ENCODE data around the gene SPATA3.
A peak's percentile ranks its signal among the peaks of the same experiment; 100 is the strongest.

The SPATA3 gene

GRCh38 chr2:230968921-230969658 is 26.8 kb upstream of the SPATA3 start:
- no peak for DNase-seq

GRCh38 chr2:230969659-230970015 is 26.3 kb upstream of the SPATA3 start:
- no peak for DNase-seq

DNA sequence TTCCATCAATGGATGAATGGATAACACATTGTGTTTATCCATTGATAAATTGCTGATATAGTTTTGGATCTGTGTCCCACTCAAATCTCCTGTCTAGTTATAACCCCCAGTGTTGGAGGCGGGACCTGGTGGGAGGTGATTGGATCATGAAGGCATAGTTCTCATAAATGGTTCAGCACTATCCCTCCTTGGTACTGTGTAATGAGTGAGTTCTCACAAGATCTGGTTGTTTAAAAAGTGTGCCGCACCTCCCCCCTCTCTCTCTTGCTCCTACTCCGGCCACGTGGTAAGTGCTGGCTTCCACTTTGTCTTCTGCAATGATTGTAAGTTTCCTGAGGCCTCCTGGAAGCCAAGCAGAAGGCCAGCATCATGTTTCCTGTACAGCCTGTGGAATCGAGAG is 23.9 kb upstream of the SPATA3 start:
- DNase-seq = no peak

- DNase-seq = no peak
Observed at GRCh38 chr2:230974096-230974913, 21.6 kb upstream of the SPATA3 start.

DNA sequence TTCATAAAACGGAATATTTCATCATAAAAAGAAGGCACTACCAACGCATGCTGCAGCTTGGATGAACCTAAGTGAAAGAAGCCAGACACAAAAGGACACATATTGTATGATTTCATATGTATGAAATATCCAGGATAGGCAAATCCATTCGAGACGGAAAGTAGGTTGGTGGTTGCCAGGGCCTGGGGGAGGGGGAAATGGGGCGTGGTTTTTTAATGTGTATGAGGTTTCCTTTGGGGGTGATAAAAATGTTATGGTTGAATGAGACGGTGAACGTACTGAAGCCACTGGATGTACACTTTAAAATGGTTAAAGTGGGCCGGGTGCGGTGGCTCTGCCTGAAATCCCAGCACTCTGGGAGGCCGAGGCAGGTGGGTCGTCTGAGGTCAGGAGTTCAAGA is 20.0 kb upstream of the SPATA3 start:
- no peak for DNase-seq

GRCh38 chr2:230976671-230977171 is 19.2 kb upstream of the SPATA3 start:
- no peak for DNase-seq

DNA sequence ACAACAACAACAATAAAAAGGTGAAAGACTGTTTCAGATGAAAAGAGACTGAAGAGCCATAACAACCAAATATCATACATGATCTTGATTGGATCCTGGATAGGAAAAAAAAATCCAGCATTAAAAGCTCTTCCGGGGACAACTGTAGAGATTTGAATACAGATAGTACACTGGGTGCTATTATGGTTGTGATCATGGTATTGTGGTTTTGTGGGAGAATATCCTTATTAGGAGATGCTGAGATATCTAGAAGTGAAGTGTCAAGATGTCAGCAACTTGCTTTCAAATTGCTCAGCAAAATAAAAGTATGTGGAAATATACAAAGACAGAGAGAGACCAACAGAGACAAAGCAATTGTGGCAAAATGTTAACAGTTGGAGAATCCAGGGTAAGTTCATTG is 15.5 kb upstream of the SPATA3 start:
- DNase-seq = no peak

DNA sequence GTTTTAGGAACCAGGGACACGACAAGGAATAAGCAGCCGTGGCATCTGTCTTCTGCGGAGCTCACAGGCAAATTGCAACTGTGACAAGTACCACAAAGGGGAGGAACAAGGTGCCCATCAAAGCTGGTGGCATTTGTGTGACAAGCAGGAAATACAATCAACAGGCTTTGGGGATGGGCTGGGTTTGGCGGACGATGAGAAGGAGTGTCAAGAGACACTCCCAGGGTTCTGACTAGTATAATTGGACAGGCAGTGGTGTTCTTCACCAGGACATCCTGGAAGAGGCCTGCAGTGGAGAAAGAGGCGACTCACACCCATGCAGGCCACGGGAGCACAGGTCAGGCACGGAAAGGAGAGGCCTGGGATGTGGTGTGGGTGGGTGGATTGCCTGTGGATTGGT is 14.2 kb upstream of the SPATA3 start:
- no peak for DNase-seq

GRCh38 chr2:230982126-230982525 is 13.8 kb upstream of the SPATA3 start:
- no peak for DNase-seq

DNA sequence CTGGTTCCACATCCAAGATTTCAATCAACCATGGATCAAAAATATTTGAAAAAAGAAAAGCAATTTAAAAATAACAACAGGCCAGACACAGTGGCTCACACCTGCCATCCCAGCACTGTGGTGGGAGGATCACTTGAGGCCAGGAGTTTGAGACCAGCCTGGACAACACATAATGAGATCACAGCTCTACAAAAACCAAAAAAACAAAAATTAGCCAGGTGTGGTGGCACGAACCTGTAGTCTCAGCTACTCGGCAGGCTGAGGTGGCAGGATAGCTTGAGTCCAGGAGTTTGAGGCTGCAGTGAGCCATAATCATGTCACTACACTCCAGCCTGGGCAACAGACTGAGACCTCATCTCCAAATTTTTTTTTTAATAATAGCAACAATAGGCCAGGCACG is 13.4 kb upstream of the SPATA3 start:
- DNase-seq = no peak

DNA sequence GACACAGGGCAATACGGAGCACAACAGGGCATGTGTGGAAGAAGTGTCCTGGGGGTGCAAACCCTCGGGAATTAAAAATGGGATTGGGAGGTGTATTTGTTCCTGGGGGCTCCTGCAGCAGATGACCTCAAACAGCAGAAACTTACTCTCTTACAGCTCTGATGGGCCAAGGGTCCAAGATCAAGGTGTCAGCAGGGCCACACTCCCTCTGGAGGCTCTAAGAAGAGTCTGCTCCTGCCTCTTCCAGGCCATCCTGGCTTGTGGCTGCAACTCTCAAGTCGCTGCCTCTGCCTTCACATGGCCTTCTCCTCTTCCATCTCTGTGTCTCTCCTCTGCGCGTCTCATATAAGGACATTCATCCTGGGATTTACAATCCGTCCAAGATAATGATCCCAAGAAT is 12.4 kb upstream of the SPATA3 start:
- DNase-seq = no peak

DNA sequence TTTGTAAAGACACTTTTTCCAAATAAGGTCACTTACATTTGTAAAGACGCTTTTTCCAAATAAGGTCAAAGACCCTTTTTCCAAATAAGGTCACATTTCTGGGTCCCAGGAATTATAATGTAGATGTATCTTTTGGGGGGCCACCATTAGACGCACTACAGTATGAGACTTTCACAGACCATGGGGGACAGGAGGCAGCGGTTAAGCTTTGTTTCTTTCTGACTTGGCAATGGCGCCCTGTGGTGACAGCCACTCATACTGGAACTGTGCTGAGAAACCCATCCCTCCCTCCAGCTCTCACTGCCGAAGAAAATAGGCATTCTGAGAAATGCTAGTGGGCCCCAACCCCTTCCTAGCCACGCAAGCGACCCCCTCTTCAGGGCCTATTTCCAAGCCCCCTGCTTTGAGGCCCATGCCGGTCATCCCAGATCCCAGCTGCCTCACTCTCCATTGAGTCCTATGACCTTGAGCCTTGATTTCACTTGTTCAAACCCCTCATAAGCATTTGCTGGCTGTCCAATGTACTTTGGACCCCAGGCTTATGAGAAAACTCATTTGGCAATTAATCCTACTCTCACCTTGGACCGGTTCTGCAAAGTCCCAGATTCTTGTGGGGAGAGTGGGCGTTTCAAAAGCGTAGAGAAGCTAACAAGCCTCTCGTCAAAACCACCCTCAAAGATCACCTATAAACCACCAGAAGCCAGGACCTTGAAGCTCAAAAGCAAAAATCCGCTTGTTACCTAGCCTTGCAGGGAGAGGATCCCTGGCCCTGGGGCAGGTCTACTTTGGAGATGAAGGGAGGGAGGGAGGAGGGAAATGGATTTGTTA is 11.3 kb upstream of the SPATA3 start:
- no peak for DNase-seq

GRCh38 chr2:230985519-230986231 is 10.2 kb upstream of the SPATA3 start:
- DNase-seq = no peak

- DNase-seq = no peak
Observed at GRCh38 chr2:230986520-230987136, 9.3 kb upstream of the SPATA3 start.

DNA sequence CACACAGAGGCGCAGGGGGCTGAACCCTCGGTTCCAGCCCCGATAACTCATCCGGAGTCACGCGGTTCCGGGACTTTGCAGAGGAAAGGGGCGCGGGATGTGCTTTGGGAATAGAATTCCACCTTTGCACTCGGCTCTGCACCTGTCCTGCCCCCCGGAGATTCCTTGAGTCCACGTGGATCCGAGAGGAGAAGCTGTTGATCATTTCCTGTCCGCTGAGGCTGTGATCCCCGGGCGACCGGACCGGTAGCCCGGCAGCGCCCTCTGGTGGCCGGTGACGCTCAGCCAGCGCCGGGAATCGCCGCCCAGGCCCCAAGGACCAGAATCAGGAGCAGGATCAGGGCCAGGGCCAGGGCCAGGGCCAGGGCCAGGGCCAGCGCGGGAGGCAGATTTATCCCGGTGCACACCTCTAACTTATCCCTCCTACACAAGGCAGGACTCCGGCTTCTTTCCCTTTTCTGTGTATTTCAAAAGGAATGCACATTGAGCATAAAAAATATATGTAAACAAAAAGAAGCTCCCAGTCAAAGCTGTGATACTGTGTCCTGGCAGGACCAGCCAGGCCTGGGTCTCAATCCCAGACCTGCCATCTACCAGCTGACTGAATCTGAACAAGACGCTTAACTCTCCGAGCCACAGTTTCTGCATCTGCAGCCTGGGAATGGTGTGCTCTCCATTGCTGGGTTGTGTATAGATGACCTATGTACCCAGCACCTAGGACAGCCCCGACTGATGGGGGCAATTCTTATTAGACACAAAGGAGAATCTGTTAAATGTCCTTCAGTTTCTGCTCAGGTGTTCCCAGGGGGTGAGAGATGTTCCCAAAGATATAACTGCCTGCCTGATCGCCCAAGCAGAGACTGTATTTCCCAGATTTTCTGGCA is 8.5 kb upstream of the SPATA3 start:
- peak; percentile 46 for DNase-seq

- DNase-seq = no peak
Observed at GRCh38 chr2:230989731-230990130, 6.2 kb upstream of the SPATA3 start.

DNA sequence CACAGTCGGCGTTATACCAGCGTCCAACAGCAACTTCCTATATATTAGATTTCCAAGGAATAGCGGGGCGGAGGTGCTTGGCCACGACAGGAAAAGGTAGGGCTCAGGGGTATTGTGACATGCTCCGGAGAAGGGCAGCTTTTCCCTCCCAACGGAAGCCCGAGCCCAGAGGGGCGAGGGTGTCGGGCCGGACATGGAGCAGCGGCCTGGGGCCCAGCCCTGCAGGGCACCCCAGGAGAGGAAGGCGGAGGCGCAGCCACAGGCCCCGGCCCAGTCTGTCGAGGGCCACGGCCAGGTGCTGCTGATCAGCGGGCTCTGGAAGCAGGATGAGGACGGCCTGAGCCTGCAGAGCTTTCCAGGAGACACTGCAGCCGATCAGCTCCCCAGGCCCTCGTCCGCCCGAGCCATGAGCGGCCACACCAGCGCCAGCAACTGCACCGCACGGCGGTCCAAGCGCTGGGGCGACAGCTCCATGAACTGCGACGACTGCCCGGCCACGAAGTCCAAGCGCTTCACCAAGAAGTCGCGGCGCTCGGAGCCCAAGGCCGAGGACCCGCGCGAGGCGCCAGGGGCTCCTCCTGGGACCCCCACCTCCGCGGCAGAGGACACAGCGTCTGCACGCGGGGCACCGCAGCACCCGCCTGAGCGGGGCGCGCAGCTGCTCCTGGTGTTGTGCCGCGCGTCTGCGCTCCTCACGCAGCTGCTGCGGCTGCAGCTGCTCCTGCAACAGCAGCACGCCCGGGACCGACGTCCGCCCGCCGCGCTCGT is 5.6 kb upstream of the SPATA3 start:
- DNase-seq = no peak

GRCh38 chr2:230990899-230991150 is 5.1 kb upstream of the SPATA3 start:
- DNase-seq = no peak

DNA sequence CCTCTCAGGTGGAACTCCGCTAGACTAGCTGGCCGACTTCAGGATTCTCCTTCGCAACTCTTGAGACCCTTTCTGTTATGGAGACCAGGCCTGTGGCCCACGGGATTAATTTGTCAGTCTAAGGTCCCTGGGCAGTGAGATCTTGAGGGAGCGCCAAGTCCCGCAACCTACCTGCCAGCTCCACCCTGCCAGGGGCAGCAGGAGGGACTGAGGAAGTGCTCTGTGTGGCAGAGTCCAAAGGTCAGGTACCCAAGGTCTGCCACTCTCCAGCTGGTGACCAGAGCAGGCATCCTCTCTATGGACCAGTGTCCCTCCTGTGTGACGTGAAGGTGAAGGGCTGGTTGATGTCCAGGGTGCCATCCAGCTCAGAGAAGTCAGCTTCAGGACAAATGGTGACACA is 4.3 kb upstream of the SPATA3 start:
- DNase-seq = no peak

DNA sequence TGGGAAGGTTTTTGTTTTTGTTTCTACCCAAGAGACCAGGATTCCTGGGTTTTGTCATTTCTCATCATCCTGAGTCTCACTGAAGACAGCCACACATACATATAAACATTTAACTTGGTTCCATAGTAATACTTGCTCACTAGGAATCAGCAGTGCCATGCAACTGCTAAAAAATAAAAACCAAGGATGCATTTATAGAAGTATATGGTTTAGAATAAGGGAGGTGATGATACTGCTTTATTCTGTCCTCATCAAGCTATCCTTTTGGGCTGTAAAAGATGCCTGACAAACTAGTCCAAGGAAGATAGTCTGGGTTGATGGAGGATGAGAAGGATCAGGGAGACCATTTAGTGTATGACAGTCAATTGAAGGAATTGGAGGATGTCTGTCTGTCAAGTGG is 740 bp downstream of the SPATA3 start:
- DNase-seq = no peak

GRCh38 chr2:230998882-230999281 is 3.0 kb downstream of the SPATA3 start:
- no peak for DNase-seq

Measured in NCI-H1105 (cell line).